ENCODE measurements around the gene C5orf34. TPM values are rescaled to one million over a fixed set of nuclear protein-coding genes. Genes with fewer than 3 reads are reported as not detected.
A peak's percentile ranks its signal among the peaks of the same experiment; 100 is the strongest.

The C5orf34 gene
- total and polyA plus RNA-seq, 9 of the 15 experiments (the other 6 are each of a cell fraction or from before 2014, with no cell fraction given): 13.2 to 32.6 (median 20.7) TPM

- TF ChIP-seq CAMTA2 (CRISPR knock-in tag; conservative IDR thresholded peaks at IDR 0.05) (no peak), ZNF76 (CRISPR knock-in tag; IDR thresholded peaks at IDR 0.05; ENCODE audit: borderline replicate concordance) (peak; percentile 5; the same call in 1 of the 2 replicates), DDX20 (tag; IDR thresholded peaks at IDR 0.05; ENCODE audit: low read depth) (no peak), ELF2 (CRISPR knock-in tag; IDR thresholded peaks at IDR 0.05) (peak; percentile 68; the same call in 1 of the 2 replicates), RB1 (IDR thresholded peaks at IDR 0.05; ENCODE audit: low read depth) (peak; percentile 85), ZNF512 (tag; IDR thresholded peaks at IDR 0.05) (no peak), ZNF592 (IDR thresholded peaks at IDR 0.05) (peak; percentile 77), REST (IDR thresholded peaks at IDR 0.05; ENCODE audit: borderline replicate concordance) (peak; percentile 26), REST (CRISPR knock-in tag; IDR thresholded peaks at IDR 0.05; ENCODE audit: low read depth) (peak; percentile 55), YY1 (IDR thresholded peaks at IDR 0.05; ENCODE audit: borderline replicate concordance in 1 of 3, control insufficient read depth in 1 of 3, extremely low read depth in 1 of 3, insufficient read depth in 3 of 3, insufficient read length in 1 of 3, insufficient replicate concordance in 2 of 3, low read depth in 1 of 3, low read length in 2 of 3) (peak; percentile 3 to 80 (median 62)), ATF1 (CRISPR knock-in tag; IDR thresholded peaks at IDR 0.05) (no peak), ATF1 (tag; IDR thresholded peaks at IDR 0.05) (peak; percentile 66), HOXB6 (CRISPR knock-in tag; IDR thresholded peaks at IDR 0.05; ENCODE audit: borderline replicate concordance) (no peak), ZNF561 (CRISPR knock-in tag; conservative IDR thresholded peaks at IDR 0.05) (no peak)
Measured at GRCh38 chr5:43556857-43557542, 42.1 kb upstream of the C5orf34 start, which contains the start of gene PAIP1 (continued).

All from K562 (cell line).